PFSK-1 (cell line): Measurements from ENCODE around the gene ATP5MK.

Source experiments
- FOXP2 ChIP-seq: optimal IDR thresholded peaks from 2 replicates; pipeline ENCODE3; 2011; ENCODE audit warnings: borderline replicate concordance, control low read depth, inconsistent platforms; ENCODE audit not compliant: insufficient read depth; ENCODE audit errors: extremely low read length, extremely low read depth
- POLR2AphosphoS5 ChIP-seq: IDR thresholded peaks from 2 replicates; pipeline ENCODE4 v1.6.1; 2012; ENCODE audit warnings: low read depth, mild to moderate bottlenecking, control low read depth, low read length, moderate library complexity
- SIN3A ChIP-seq: IDR thresholded peaks from 2 replicates; pipeline ENCODE4 v1.6.1; 2012; ENCODE audit warnings: mild to moderate bottlenecking, low read length, moderate library complexity, borderline replicate concordance; ENCODE audit not compliant: insufficient read depth
- TAF1 ChIP-seq: IDR thresholded peaks from 2 replicates; pipeline ENCODE4 v1.6.1; 2012; ENCODE audit warnings: low read length, control low read depth, borderline replicate concordance; ENCODE audit not compliant: insufficient read depth
- TF ChIP-seq, protein P1 (sequence below), 2 experiments: IDR thresholded peaks; 2 replicates each; pipeline versions ENCODE4 v1.6.1 to v1.8.0; 2011 to 2012; ENCODE audit warnings: low read depth in 2 of 2, low read length in 2 of 2, control low read depth in 1 of 2, inconsistent platforms in 1 of 2, mild to moderate bottlenecking in 1 of 2, moderate library complexity in 1 of 2; ENCODE audit not compliant: insufficient read depth in 1 of 2

The ATP5MK gene

DNA sequence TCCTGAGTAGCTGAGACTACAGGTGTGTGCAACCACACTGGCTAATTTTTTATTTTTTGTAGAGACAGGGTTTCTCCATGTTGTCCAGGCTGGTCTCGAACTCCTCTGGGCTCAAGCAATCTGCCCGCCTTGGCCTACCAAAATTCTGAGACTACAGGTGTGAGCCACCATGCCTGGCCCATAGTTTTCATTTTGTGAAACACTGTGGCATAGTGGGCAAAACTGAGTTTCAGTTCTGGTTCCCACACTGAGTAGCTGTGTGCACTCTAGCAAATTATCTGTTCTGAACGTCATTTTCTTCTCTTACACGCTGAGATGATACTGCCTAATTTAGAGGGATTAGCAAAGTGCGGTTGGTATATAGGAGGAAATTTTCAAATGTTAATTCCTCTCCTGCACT, 13.5 kb downstream of the ATP5MK start:
- TF ChIP-seq TAF1 (no peak), FOXP2 (no peak), POLR2AphosphoS5 (no peak), SIN3A (no peak)
- TF ChIP-seq, protein P1, sequence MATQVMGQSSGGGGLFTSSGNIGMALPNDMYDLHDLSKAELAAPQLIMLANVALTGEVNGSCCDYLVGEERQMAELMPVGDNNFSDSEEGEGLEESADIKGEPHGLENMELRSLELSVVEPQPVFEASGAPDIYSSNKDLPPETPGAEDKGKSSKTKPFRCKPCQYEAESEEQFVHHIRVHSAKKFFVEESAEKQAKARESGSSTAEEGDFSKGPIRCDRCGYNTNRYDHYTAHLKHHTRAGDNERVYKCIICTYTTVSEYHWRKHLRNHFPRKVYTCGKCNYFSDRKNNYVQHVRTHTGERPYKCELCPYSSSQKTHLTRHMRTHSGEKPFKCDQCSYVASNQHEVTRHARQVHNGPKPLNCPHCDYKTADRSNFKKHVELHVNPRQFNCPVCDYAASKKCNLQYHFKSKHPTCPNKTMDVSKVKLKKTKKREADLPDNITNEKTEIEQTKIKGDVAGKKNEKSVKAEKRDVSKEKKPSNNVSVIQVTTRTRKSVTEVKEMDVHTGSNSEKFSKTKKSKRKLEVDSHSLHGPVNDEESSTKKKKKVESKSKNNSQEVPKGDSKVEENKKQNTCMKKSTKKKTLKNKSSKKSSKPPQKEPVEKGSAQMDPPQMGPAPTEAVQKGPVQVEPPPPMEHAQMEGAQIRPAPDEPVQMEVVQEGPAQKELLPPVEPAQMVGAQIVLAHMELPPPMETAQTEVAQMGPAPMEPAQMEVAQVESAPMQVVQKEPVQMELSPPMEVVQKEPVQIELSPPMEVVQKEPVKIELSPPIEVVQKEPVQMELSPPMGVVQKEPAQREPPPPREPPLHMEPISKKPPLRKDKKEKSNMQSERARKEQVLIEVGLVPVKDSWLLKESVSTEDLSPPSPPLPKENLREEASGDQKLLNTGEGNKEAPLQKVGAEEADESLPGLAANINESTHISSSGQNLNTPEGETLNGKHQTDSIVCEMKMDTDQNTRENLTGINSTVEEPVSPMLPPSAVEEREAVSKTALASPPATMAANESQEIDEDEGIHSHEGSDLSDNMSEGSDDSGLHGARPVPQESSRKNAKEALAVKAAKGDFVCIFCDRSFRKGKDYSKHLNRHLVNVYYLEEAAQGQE (IDR thresholded peaks at IDR 0.05; ENCODE audit: insufficient read depth in 1 of 2, low read depth in 2 of 2, low read length in 2 of 2), result no peak

DNA sequence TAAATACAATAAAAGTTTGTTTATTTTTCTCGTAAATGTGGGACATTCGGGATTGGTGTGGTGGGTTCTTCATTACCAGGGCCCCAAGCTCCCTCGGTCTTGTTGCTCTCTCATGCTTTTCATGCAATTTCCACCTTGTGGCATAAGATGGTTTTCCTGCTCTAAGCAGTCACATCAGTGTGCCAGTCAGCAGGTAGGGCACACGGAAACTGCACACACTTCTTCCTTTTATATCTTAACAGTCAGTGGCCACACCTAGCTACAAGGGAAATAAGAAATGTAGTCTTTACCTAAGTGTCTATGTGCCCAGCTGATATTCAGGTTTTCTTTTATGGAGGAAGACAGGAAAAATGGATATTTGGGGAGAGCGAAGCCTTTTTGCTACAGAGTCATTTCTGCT, 22.0 kb downstream of the ATP5MK start:
- TF ChIP-seq, protein P1 (IDR thresholded peaks at IDR 0.05; ENCODE audit: insufficient read depth in 1 of 2, low read depth in 2 of 2, low read length in 2 of 2), result no peak
- TF ChIP-seq SIN3A, result no peak

DNA sequence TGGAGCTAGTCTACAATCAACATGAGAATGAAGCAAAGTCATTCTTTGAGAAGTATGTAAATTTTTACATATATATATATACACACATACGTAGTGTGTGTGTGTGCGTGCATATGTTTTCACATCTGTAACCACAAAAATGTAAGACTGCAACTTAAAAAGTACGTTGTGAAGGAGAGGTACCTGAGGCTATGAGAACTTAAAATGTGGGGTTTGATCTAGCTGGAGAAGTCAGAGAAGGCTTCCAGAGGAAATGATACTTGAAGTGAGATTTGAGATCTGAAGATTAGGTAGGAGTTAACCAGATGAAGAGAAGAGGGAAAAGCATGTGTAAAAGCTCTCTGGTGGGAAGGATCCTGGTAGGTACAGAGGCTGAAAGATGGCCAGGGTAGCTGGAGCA, 22.7 kb downstream of the ATP5MK start:
- TF ChIP-seq, protein P1 (IDR thresholded peaks at IDR 0.05; ENCODE audit: insufficient read depth in 1 of 2, low read depth in 2 of 2, low read length in 2 of 2), result no peak
- no peak for TF ChIP-seq TAF1
- no peak for TF ChIP-seq SIN3A
- TF ChIP-seq POLR2AphosphoS5, result no peak

DNA sequence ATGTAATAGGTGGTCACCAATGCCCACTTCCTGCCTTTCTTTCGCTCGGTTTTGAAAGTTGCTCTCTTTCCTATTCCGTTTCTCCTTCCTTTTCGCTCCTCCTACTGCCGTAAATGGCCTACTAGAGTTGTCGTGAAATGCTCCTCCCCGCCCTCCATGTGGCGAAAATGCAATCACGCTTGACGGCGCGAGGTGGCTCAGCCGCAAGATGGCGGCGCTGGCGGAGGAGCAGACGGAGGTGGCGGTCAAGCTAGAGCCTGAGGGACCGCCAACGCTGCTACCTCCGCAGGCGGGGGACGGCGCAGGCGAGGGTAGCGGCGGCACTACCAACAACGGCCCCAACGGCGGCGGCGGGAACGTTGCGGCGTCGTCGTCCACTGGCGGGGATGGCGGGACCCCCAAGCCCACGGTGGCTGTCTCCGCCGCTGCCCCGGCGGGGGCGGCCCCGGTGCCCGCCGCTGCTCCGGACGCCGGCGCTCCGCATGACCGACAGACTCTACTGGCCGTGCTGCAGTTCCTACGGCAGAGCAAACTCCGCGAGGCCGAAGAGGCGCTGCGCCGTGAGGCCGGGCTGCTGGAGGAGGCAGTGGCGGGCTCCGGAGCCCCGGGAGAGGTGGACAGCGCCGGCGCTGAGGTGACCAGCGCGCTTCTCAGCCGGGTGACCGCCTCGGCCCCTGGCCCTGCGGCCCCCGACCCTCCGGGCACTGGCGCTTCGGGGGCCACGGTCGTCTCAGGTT, 28.3 kb downstream of the ATP5MK start, which contains the start of gene TAF5:
TSS of gene TAF5 (plus strand) at position 195 of the 737 bp plus-strand sequence. CDS start at position 209, 14 bp downstream.
- TF ChIP-seq TAF1 (peak; percentile 100), POLR2AphosphoS5 (peak; percentile 84), SIN3A (peak; percentile 81; the same call in 1 of the 2 replicates), FOXP2 (no peak)
- TF ChIP-seq, protein P1 (IDR thresholded peaks at IDR 0.05; ENCODE audit: insufficient read depth in 1 of 2, low read depth in 2 of 2, low read length in 2 of 2), result peak; percentile 61 to 67; a peak in 2 of 4 replicates

DNA sequence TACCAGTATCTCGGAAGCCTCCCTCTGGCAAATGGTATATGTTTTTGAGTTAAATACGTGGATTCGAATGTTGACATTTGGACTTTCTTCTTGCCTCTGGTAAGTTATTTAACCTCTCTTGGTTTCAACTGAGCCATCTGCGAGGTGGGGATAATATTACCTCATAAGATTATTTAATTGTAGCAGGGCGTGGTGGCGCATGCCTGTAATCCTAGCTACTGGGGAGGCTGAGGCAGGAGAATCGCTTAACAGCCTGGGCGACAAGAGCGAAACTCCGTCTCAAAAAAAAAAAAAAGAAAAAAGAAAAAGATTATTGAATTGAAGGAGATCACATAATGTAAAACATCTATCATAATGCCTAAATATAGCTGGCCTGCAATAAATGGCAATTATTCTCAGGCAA, 28.9 kb downstream of the ATP5MK start:
- TF ChIP-seq, protein P1 (IDR thresholded peaks at IDR 0.05; ENCODE audit: insufficient read depth in 1 of 2, low read depth in 2 of 2, low read length in 2 of 2), result no peak
- TF ChIP-seq SIN3A (no peak), FOXP2 (no peak), TAF1 (no peak), POLR2AphosphoS5 (no peak)
